ENCODE data around the gene EFEMP1. TPM values are rescaled to one million over a fixed set of nuclear protein-coding genes. Genes with fewer than 3 reads are reported as not detected.

The EFEMP1 gene
- total and polyA plus RNA-seq, 2 experiments from 2014 or later = 0.66 to 2.4 TPM

- H3K9me3 ChIP-seq (ENCODE audit: low read depth) = no peaks in the 10 kb centered on the region
- H3K4me3 ChIP-seq = no peak overlapping the region
- H3K27me3 ChIP-seq = no peaks in the 10 kb centered on the region
- no peaks in the 10 kb centered on the region for H3K36me3 ChIP-seq
- H3K4me1 ChIP-seq (ENCODE audit: low read depth) = no peaks in the 10 kb centered on the region
- no peak overlapping the region for H3K27ac ChIP-seq
- no peak for TF ChIP-seq CTCF (IDR thresholded peaks at IDR 0.05; ENCODE audit: low read depth, low read length)
- DNase-seq (ENCODE audit: low read depth in 1 of 2, low spot score in 1 of 2) = no peak
These were observed 15.9 kb downstream of the EFEMP1 start for GRCh38 chr2:55907686-55908085.

DNA sequence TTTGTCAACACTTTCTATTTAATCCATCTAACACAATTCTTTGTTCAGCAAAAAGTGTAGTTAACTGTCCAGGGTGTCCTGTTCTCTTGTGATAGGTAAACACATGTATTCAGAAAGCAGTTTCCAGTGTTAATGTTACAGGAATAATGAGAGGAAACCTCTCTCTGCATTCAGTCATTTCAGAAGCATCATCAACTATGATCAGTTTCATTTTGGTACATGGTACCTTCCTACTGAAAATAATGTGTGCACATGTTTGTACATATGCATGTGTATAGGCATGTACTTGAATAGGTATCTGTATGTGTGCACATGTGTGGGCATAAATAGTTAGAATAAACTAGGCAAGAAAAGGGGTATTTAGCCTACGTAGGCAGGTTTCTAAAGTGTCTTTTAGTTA, 16.6 kb downstream of the EFEMP1 start:
- Histone ChIP-seq H3K4me1 (ENCODE audit: low read depth) (no peaks in the 10 kb centered on the region), H3K27ac (no peak overlapping the region), H3K9me3 (ENCODE audit: low read depth) (no peaks in the 10 kb centered on the region), H3K36me3 (no peaks in the 10 kb centered on the region), H3K4me3 (no peak overlapping the region), H3K27me3 (no peaks in the 10 kb centered on the region)
- no peak for DNase-seq (ENCODE audit: low read depth in 1 of 2, low spot score in 1 of 2)
- no peak for TF ChIP-seq CTCF (IDR thresholded peaks at IDR 0.05; ENCODE audit: low read depth, low read length)

DNA sequence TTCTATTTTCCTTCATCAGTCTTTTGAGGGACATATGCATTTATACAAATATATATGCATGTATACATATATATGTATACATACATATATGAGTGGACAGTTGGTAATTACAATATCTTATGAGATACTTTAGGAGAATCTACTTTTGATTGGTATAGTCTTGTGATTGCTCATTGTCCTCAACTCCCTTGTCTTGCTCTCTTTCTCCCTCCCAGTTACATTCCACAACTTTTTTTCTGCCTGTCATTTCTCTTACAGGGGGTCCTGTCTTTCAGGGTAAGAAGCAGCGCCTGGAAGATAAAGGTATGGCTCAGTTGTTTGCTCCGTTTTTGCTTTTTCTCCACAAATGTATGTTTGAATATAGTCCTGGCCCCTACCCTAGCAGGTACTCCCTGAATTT, 19.9 kb downstream of the EFEMP1 start:
- Histone ChIP-seq H3K27ac (no peak overlapping the region), H3K9me3 (ENCODE audit: low read depth) (no peaks in the 10 kb centered on the region), H3K36me3 (no peaks in the 10 kb centered on the region), H3K4me1 (ENCODE audit: low read depth) (no peaks in the 10 kb centered on the region), H3K4me3 (no peak overlapping the region), H3K27me3 (no peaks in the 10 kb centered on the region)
- no peak for DNase-seq (ENCODE audit: low read depth in 1 of 2, low spot score in 1 of 2)
- no peak for TF ChIP-seq CTCF (IDR thresholded peaks at IDR 0.05; ENCODE audit: low read depth, low read length)

DNA sequence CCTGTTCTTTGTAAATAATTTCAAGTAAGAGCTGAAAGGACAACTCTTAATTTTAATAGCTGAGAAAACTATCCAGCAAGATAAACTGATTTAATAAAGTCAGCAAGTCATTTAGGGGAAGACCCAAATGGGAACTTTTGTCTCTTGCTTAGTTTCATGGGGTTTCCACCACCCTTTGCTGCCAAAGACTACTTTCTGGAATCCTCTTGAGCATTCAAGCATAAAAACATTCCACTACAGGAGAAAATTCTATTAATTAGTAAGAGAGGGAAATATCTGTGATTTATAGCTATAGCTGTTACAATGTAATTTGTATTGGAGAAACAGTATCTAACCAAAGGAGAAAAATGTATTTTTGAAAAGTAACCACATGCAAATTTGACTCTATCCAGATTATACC, 20.6 kb downstream of the EFEMP1 start:
- DNase-seq (ENCODE audit: low read depth in 1 of 2, low spot score in 1 of 2) = no peak

GRCh38 chr2:55902429-55902828, 21.2 kb downstream of the EFEMP1 start:
- H3K4me3 ChIP-seq = no peak overlapping the region
- no peaks in the 10 kb centered on the region for H3K4me1 ChIP-seq (ENCODE audit: low read depth)
- no peaks in the 10 kb centered on the region for H3K27me3 ChIP-seq
- TF ChIP-seq CTCF (IDR thresholded peaks at IDR 0.05; ENCODE audit: low read depth, low read length) = no peak
- no peak for DNase-seq (ENCODE audit: low read depth in 1 of 2, low spot score in 1 of 2)
- no peaks in the 10 kb centered on the region for H3K36me3 ChIP-seq
- H3K27ac ChIP-seq = no peak overlapping the region
- H3K9me3 ChIP-seq (ENCODE audit: low read depth) = no peaks in the 10 kb centered on the region

More for the DNA sequence above, 20.6 kb downstream of the EFEMP1 start:
- H3K27me3 ChIP-seq = no peaks in the 10 kb centered on the region
- no peaks in the 10 kb centered on the region for H3K9me3 ChIP-seq (ENCODE audit: low read depth)
- H3K27ac ChIP-seq = no peak overlapping the region
- no peak for TF ChIP-seq CTCF (IDR thresholded peaks at IDR 0.05; ENCODE audit: low read depth, low read length)
- H3K4me1 ChIP-seq (ENCODE audit: low read depth) = no peaks in the 10 kb centered on the region
- H3K36me3 ChIP-seq = no peaks in the 10 kb centered on the region
- no peak overlapping the region for H3K4me3 ChIP-seq

GRCh38 chr2:55901941-55902340, 21.6 kb downstream of the EFEMP1 start:
- Histone ChIP-seq H3K27me3 (no peaks in the 10 kb centered on the region), H3K27ac (no peak overlapping the region), H3K4me1 (ENCODE audit: low read depth) (no peaks in the 10 kb centered on the region), H3K9me3 (ENCODE audit: low read depth) (no peaks in the 10 kb centered on the region), H3K36me3 (no peaks in the 10 kb centered on the region), H3K4me3 (no peak overlapping the region)
- TF ChIP-seq CTCF (IDR thresholded peaks at IDR 0.05; ENCODE audit: low read depth, low read length) = no peak
- no peak for DNase-seq (ENCODE audit: low read depth in 1 of 2, low spot score in 1 of 2)

All from cardiac muscle cell (in vitro differentiated cells and primary cell).